Body of pancreas (tissue), 4 donors: ENCODE data around the gene GOLM1. TPM values are rescaled to one million over a fixed set of nuclear protein-coding genes. Genes with fewer than 3 reads are reported as not detected.
A peak's percentile ranks its signal among the peaks of the same experiment; 100 is the strongest.
"Not testable (repeated sequence)": the region's sequence is repeated elsewhere in the genome, so short reads cannot be mapped to it uniquely, and the experiment has no call there.

Source experiments
- ATAC-seq: fragments of 150-250 bp; one replicate; pipeline ENCODE4 v1.9.1; 2016
- DNase-seq, 4 donors: peaks; one replicate each; pipeline ENCODE4 v3.0.0-alpha.2; 2019
- H3K27ac ChIP-seq, 4 donors: fragments of 200-600 bp; sonication (generic); 1 replicate in 3 of 4; 2 replicates in 1 of 4; pipeline versions ENCODE4 v1.5.1 to v1.6.1; 2016 to 2019; ENCODE audit warnings: mild to moderate bottlenecking in 1 of 4, mixed read lengths in 1 of 4, moderate library complexity in 1 of 4
- H3K27me3 ChIP-seq, 2 donors: fragments of 200-600 bp; sonication (generic); one replicate each; pipeline ENCODE4 v1.6.0; 2016; ENCODE audit warnings: mild to moderate bottlenecking in 1 of 2
- H3K36me3 ChIP-seq, 2 donors: fragments of 200-600 bp; sonication (generic); replicated peaks in 1 of 2; 2 replicates each; pipeline ENCODE4 v1.5.1; 2016; ENCODE audit warnings: low read depth in 2 of 2; ENCODE audit not compliant: insufficient read depth in 1 of 2
- H3K4me1 ChIP-seq: fragments of 200-600 bp; sonication (generic); one replicate; pipeline ENCODE4 v1.6.0; 2016
- H3K4me3 ChIP-seq, 2 donors: fragments of 200-600 bp; sonication (generic); 1 replicate in 1 of 2; 2 replicates in 1 of 2; pipeline ENCODE4 v1.5.1; 2016 to 2019
- H3K9me3 ChIP-seq, 3 donors: fragments of 200-600 bp; sonication (generic); 1 replicate in 2 of 3; 2 replicates in 1 of 3; pipeline ENCODE4 v1.5.1; 2016
- POLR2A ChIP-seq, 3 donors: fragments of 450-650 bp; IDR thresholded peaks; one replicate each; pipeline ENCODE4 v1.6.1; 2016; ENCODE audit warnings: antibody characterized with exemption in 3 of 3, mild to moderate bottlenecking in 2 of 3
- WGBS, 2 donors: methylation state at CpG; one replicate each; pipeline ENCODE4 v1.1.5; 2017; 5-methylcytosine and 5-hydroxymethylcytosine counted together
- intact Hi-C: fragments of 100-400 bp; cut with DNase I; formaldehyde crosslinking; loops from one replicate; pipeline ENCODE4 v1.15.1; 2023
- total RNA-seq, 2 donors: library from RNA; depleted of rRNA; stranded (reverse); fragments of >200 nt; gene quantifications; one replicate each; pipeline ENCODE4 v1.1.0, GENCODE V29; 2016
- TF ChIP-seq, protein P1 (sequence below), 7 experiments: fragments of 450-650 bp in 4 of 7; fragments of 200-600 bp in 3 of 7; sonication (generic) in 3 of 7; IDR thresholded peaks; one replicate each; pipeline ENCODE4 v1.5.1; 2016 to 2019; ENCODE audit warnings: antibody characterized with exemption in 7 of 7

The GOLM1 gene, protein sequence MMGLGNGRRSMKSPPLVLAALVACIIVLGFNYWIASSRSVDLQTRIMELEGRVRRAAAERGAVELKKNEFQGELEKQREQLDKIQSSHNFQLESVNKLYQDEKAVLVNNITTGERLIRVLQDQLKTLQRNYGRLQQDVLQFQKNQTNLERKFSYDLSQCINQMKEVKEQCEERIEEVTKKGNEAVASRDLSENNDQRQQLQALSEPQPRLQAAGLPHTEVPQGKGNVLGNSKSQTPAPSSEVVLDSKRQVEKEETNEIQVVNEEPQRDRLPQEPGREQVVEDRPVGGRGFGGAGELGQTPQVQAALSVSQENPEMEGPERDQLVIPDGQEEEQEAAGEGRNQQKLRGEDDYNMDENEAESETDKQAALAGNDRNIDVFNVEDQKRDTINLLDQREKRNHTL
- total RNA-seq, result 10 to 100 TPM; 29.0 to 36.6 TPM

DNA sequence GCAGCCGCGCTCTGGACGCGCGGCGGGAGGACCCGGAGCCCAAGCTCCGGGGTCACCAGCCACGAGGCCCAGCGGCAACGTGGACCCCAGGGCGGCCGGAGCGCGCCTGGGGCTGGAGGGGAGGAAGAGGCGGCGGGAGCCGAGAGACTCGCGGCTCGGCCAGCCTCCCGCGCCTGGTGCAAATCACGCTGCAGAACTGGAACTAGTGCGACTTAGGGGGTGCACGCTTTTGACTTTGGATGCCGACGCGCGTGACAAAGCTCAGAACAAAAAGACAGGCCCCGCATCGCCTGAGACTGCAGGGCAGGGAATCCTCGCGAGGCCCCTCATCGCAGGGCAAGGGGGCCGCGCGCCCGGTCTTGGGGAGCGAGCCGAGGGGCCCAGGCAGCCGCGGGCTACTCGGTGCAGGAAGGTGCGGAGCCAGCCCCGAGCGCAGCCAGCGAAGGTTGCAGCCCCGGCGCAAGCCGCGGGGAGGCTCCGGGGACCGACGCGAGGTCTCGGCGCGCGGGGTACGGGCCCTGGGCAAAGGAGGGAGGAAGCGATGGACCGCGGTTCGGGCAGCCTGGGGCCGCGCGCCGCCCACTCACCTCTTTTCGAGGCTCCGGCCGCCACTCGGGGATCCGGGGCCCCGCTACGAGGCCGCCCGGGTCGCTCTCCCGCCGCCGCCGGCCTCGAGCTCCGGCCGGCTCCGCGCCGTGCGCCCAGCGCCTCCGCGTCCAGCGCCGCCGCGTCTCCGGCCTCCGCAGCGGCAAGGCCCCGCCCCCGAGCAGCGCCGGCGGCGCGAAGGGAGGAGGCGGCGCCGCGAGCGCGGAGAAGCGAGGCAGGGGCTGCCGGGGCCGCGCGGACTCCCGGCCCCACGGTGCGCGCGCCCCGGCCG is at the start of gene GOLM1:
Gene GOLM1, minus strand, starts transcription at position 735 of the 877 bp plus-strand sequence. CDS start 20,238 bp downstream, outside the sequence.
- no peaks in the 10 kb centered on the region for H3K36me3 ChIP-seq
- TF ChIP-seq POLR2A (IDR thresholded peaks at IDR 0.05), result peak in 2 of 3 donors; percentile 10 to 22
- TF ChIP-seq, protein P1, sequence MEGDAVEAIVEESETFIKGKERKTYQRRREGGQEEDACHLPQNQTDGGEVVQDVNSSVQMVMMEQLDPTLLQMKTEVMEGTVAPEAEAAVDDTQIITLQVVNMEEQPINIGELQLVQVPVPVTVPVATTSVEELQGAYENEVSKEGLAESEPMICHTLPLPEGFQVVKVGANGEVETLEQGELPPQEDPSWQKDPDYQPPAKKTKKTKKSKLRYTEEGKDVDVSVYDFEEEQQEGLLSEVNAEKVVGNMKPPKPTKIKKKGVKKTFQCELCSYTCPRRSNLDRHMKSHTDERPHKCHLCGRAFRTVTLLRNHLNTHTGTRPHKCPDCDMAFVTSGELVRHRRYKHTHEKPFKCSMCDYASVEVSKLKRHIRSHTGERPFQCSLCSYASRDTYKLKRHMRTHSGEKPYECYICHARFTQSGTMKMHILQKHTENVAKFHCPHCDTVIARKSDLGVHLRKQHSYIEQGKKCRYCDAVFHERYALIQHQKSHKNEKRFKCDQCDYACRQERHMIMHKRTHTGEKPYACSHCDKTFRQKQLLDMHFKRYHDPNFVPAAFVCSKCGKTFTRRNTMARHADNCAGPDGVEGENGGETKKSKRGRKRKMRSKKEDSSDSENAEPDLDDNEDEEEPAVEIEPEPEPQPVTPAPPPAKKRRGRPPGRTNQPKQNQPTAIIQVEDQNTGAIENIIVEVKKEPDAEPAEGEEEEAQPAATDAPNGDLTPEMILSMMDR (IDR thresholded peaks at IDR 0.05), result peak in 6 of 7 experiments; percentile 19 to 60 (median 38)
- H3K27ac ChIP-seq, result peak within 1 kb of the TSS; percentile 51 to 86 (median 77)
- peak; percentile 94 for ATAC-seq
- peak; percentile 59 to 69 (median 60) for DNase-seq
- H3K27me3 ChIP-seq, result no peaks in the 10 kb centered on the region
- H3K4me1 ChIP-seq, result peaks cover 32% of the 10 kb centered on the region
- 0% methylated on average over 10 to 102 of the region's 125 CpGs for WGBS, 2 donors
- H3K4me3 ChIP-seq, result peak within 1 kb of the TSS; percentile 38 to 61
- H3K9me3 ChIP-seq, result no peaks in the 10 kb centered on the region
- intact Hi-C loops, result no loop called here

DNA sequence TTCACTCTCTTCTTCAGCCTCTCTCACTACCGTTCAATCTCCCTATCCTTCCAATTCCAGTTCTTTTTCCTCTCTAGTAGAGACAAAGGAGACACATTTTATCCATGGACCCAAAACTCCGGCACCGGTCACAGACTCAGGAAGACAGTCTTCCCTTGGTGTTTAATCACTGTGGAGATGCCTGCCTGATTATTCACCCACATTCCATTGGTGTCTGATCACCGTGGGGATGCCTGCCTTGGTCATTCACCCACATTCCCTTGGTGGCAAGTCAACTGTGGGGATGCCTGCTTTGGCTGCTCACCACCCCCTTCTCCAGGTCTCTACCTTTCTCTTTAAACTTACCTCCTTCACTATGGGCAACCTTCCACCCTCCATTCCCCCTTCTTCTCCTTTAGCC is 47.3 kb upstream of the GOLM1 start:
- H3K36me3 ChIP-seq, H3K27ac ChIP-seq, H3K9me3 ChIP-seq, H3K27me3 ChIP-seq, ATAC-seq, H3K4me3 ChIP-seq, H3K4me1 ChIP-seq, DNase-seq, intact Hi-C loops: not testable (repeated sequence)
- WGBS, 2 donors, result 87 to 89% methylated on average over 4 of the region's 4 CpGs

DNA sequence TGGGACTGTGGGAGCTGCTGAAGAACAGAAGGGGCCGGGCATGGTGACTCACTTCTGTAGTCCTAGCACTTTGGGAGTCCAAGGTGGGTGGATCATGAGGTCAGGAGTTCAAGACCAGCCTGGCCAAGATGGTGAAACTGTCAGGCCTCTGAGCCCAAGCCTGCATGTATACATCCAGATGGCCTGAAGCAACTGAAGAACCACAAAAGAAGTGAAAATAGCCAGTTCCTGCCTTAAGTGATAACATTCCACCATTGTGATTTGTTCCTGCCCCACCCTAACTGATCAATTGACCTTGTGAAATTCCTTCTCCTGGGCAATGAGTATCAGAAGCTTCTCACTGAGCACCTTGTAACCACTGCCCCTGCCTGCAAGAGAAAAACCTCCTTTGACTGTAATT is 46.6 kb upstream of the GOLM1 start:
- DNase-seq, H3K4me3 ChIP-seq, H3K4me1 ChIP-seq, intact Hi-C loops, H3K27me3 ChIP-seq, H3K9me3 ChIP-seq, ATAC-seq, H3K36me3 ChIP-seq, H3K27ac ChIP-seq: not testable (repeated sequence)
- 82 to 100% methylated on average over 1 of the region's 1 CpG for WGBS, 2 donors

DNA sequence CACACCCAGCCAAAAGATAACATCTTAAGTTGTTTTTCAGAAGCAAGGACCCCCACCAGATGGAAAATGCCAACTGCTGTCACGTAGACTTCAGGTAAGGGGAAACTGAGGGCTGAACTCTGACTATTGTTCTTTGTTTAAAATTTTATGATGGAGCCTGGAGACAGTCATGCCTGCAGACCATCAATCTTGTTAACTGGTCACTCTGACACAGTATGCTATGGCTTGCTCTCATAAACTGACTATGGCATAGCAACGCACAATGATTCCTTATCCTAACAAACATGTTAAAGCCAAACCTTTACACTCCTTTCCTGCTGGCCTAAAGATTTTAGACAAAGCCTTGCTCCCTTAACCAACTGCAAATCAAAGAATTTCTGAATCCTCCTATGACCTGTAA is 43.6 kb upstream of the GOLM1 start:
- Histone ChIP-seq H3K36me3 (no peaks in the 10 kb centered on the region), H3K4me3 (no peak overlapping the region), H3K27ac (no peak overlapping the region), H3K4me1 (no peaks in the 10 kb centered on the region), H3K27me3 (no peaks in the 10 kb centered on the region), H3K9me3 (no peaks in the 10 kb centered on the region)
- DNase-seq (no peak), ATAC-seq (no peak)
- WGBS, 2 donors, result 89 to 100% methylated on average over 2 of the region's 2 CpGs
- no peak for TF ChIP-seq POLR2A (IDR thresholded peaks at IDR 0.05)
- TF ChIP-seq, protein P1 (IDR thresholded peaks at IDR 0.05), result no peak
- intact Hi-C loops, result no loop called here

DNA sequence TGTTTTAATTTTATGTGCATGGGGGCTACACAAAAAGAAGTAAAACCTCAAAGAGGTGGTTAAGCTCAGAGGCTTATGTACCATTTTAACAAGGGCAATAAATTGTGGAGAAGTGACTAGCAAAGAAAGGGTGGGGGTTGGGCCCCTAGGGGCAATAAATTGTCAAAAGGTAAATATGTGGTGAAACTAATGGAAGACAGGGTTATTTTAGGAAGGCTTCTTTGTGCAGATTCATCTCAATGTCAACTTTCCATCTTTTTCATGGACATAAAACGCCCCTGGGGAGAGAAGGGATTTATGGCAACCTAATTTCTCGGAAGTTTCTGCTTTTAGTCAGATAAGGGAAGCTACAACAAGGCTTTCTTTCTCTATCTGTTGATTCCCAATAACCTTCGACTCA is 42.5 kb upstream of the GOLM1 start:
- intact Hi-C loops, result no loop called here
- peaks cover 4% of the 10 kb centered on the region for H3K4me1 ChIP-seq
- no peak for DNase-seq
- no peaks in the 10 kb centered on the region for H3K27me3 ChIP-seq
- ATAC-seq, result no peak
- no peak overlapping the region for H3K4me3 ChIP-seq
- no peak for TF ChIP-seq POLR2A (IDR thresholded peaks at IDR 0.05)
- TF ChIP-seq, protein P1 (IDR thresholded peaks at IDR 0.05), result no peak
- H3K27ac ChIP-seq, result no peak overlapping the region
- H3K36me3 ChIP-seq, result no peaks in the 10 kb centered on the region
- no peaks in the 10 kb centered on the region for H3K9me3 ChIP-seq
- 77 to 79% methylated on average over 3 of the region's 3 CpGs for WGBS, 2 donors
